ENCODE measurements around the gene NBAS. TPM values are rescaled to one million over a fixed set of nuclear protein-coding genes. Genes with fewer than 3 reads are reported as not detected.

NBAS gene
- polyA plus RNA-seq, 1 donor from 2014 or later: 31.9 TPM

DNA sequence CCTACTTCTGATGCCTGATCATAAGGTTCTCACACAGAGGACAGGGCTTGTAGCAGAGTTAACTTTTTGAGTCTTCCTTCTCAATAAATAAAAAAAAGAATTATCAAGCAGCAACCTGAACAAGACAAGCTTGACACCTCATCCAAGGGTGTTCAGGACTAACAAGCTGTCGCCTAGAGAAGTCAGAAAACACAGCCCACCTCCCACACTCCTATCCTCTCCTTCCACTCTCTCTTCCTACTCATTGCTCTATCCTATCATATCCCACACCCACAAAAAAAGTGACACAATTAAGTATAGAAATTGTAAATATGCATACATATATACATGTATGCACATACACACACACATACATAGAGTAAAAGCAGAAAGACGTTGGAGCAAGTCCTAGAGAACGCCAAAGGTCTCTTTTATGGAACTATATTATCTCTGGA lies 5.4 kb downstream of the NBAS start:
- no peak overlapping the region for H3K4me2 ChIP-seq (ENCODE audit: low read length)
- no peak overlapping the region for H3K4me3 ChIP-seq (ENCODE audit: low read length)
- no peak overlapping the region for H2AFZ ChIP-seq (ENCODE audit: low read depth, low read length)
- H3K27me3 ChIP-seq (ENCODE audit: insufficient read depth, low read depth, low read length): no peaks in the 10 kb centered on the region
- H3K27ac ChIP-seq (ENCODE audit: low read length): no peak overlapping the region
- no peak overlapping the region for H3K9ac ChIP-seq (ENCODE audit: low read length)
- no peaks in the 10 kb centered on the region for H3K36me3 ChIP-seq (ENCODE audit: insufficient read depth, low read length)
- H3F3A ChIP-seq (ENCODE audit: insufficient read depth, low read length, poor library complexity, severe bottlenecking): peaks cover 3% of the 10 kb centered on the region
- no peaks in the 10 kb centered on the region for H3K9me2 ChIP-seq (ENCODE audit: insufficient read depth, low read length)
- no peaks in the 10 kb centered on the region for H4K20me1 ChIP-seq (ENCODE audit: insufficient read depth)
- H3K79me2 ChIP-seq (replicated peaks; ENCODE audit: insufficient read depth, low read length): peaks cover 28% of the 10 kb centered on the region
- no peak for TF ChIP-seq MXI1 (conservative IDR thresholded peaks at IDR 0.05; ENCODE audit: poor library complexity, severe bottlenecking)
- TF ChIP-seq SMC3 (conservative IDR thresholded peaks at IDR 0.05; ENCODE audit: poor library complexity): no peak
- no peak for TF ChIP-seq RAD21 (conservative IDR thresholded peaks at IDR 0.05)
- TF ChIP-seq EZH2 (IDR thresholded peaks at IDR 0.05; ENCODE audit: borderline replicate concordance, insufficient read depth, low read length, poor library complexity, severe bottlenecking): no peak
- TF ChIP-seq POLR2AphosphoS5 (IDR thresholded peaks at IDR 0.05): no peak
- no peak for TF ChIP-seq TAF1 (IDR thresholded peaks at IDR 0.05; ENCODE audit: low read depth)
- no peak for TF ChIP-seq EP300 (conservative IDR thresholded peaks at IDR 0.05; ENCODE audit: poor library complexity, severe bottlenecking)
- TF ChIP-seq, protein P1, sequence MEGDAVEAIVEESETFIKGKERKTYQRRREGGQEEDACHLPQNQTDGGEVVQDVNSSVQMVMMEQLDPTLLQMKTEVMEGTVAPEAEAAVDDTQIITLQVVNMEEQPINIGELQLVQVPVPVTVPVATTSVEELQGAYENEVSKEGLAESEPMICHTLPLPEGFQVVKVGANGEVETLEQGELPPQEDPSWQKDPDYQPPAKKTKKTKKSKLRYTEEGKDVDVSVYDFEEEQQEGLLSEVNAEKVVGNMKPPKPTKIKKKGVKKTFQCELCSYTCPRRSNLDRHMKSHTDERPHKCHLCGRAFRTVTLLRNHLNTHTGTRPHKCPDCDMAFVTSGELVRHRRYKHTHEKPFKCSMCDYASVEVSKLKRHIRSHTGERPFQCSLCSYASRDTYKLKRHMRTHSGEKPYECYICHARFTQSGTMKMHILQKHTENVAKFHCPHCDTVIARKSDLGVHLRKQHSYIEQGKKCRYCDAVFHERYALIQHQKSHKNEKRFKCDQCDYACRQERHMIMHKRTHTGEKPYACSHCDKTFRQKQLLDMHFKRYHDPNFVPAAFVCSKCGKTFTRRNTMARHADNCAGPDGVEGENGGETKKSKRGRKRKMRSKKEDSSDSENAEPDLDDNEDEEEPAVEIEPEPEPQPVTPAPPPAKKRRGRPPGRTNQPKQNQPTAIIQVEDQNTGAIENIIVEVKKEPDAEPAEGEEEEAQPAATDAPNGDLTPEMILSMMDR (IDR thresholded peaks at IDR 0.05; ENCODE audit: poor library complexity, severe bottlenecking): no peak
- TF ChIP-seq, protein P2, sequence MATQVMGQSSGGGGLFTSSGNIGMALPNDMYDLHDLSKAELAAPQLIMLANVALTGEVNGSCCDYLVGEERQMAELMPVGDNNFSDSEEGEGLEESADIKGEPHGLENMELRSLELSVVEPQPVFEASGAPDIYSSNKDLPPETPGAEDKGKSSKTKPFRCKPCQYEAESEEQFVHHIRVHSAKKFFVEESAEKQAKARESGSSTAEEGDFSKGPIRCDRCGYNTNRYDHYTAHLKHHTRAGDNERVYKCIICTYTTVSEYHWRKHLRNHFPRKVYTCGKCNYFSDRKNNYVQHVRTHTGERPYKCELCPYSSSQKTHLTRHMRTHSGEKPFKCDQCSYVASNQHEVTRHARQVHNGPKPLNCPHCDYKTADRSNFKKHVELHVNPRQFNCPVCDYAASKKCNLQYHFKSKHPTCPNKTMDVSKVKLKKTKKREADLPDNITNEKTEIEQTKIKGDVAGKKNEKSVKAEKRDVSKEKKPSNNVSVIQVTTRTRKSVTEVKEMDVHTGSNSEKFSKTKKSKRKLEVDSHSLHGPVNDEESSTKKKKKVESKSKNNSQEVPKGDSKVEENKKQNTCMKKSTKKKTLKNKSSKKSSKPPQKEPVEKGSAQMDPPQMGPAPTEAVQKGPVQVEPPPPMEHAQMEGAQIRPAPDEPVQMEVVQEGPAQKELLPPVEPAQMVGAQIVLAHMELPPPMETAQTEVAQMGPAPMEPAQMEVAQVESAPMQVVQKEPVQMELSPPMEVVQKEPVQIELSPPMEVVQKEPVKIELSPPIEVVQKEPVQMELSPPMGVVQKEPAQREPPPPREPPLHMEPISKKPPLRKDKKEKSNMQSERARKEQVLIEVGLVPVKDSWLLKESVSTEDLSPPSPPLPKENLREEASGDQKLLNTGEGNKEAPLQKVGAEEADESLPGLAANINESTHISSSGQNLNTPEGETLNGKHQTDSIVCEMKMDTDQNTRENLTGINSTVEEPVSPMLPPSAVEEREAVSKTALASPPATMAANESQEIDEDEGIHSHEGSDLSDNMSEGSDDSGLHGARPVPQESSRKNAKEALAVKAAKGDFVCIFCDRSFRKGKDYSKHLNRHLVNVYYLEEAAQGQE (IDR thresholded peaks at IDR 0.05; ENCODE audit: borderline replicate concordance): no peak
- H3K9me3 ChIP-seq (ENCODE audit: low read length): no peaks in the 10 kb centered on the region

DNA sequence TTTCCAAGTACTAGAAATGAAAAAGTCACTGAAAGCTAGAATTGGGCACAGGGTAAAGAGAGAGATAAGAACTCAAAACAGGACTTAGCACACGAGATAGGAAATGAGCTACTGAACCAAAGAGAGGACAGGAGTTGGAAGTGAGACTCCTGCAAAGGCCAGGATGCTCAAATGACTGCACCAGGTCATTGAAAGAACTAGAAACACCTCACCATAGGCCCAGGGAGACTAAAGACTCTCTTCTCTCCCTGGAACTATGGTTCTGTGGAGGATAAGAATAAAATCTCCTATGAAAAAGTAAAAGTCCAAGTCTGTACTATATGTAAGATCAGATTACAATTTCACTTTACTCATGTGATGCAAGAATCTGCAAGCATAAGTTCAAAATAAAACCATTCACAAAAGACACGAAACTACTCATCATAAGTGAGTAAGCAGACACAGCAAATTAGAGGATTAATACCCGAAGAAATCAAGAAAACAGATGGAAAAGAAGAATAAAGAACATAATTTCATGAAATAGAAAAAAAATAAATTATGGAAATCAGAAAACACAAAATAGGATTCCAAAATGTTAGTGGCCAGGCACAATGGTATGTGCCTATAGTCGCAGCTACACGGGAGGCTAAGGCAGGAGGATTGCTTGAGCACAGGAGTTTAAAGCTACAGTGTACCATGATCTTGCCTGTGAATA lies 6.5 kb downstream of the NBAS start:
- Histone ChIP-seq H2AFZ (ENCODE audit: low read depth, low read length) (no peak overlapping the region), H3F3A (ENCODE audit: insufficient read depth, low read length, poor library complexity, severe bottlenecking) (no peaks in the 10 kb centered on the region), H3K9ac (ENCODE audit: low read length) (no peak overlapping the region), H3K9me2 (ENCODE audit: insufficient read depth, low read length) (no peaks in the 10 kb centered on the region), H4K20me1 (ENCODE audit: insufficient read depth) (no peaks in the 10 kb centered on the region), H3K79me2 (replicated peaks; ENCODE audit: insufficient read depth, low read length) (peaks cover 25% of the 10 kb centered on the region), H3K27me3 (ENCODE audit: insufficient read depth, low read depth, low read length) (no peaks in the 10 kb centered on the region), H3K9me3 (ENCODE audit: low read length) (no peaks in the 10 kb centered on the region), H3K4me2 (ENCODE audit: low read length) (no peak overlapping the region), H3K27ac (ENCODE audit: low read length) (no peak overlapping the region), H3K36me3 (ENCODE audit: insufficient read depth, low read length) (no peaks in the 10 kb centered on the region), H3K4me3 (ENCODE audit: low read length) (no peak overlapping the region)
- TF ChIP-seq RAD21 (conservative IDR thresholded peaks at IDR 0.05) (no peak), POLR2AphosphoS5 (IDR thresholded peaks at IDR 0.05) (no peak), EZH2 (IDR thresholded peaks at IDR 0.05; ENCODE audit: borderline replicate concordance, insufficient read depth, low read length, poor library complexity, severe bottlenecking) (no peak), SMC3 (conservative IDR thresholded peaks at IDR 0.05; ENCODE audit: poor library complexity) (no peak), EP300 (conservative IDR thresholded peaks at IDR 0.05; ENCODE audit: poor library complexity, severe bottlenecking) (no peak), TAF1 (IDR thresholded peaks at IDR 0.05; ENCODE audit: low read depth) (no peak), MXI1 (conservative IDR thresholded peaks at IDR 0.05; ENCODE audit: poor library complexity, severe bottlenecking) (no peak)
- TF ChIP-seq, protein P1 (IDR thresholded peaks at IDR 0.05; ENCODE audit: poor library complexity, severe bottlenecking): no peak
- TF ChIP-seq, protein P2 (IDR thresholded peaks at IDR 0.05; ENCODE audit: borderline replicate concordance): no peak

All from neural cell (in vitro differentiated cells).